ENCODE data around the gene KCNIP2. TPM values are rescaled to one million over a fixed set of nuclear protein-coding genes. Genes with fewer than 3 reads are reported as not detected.

Gene KCNIP2
- total RNA-seq, 1 experiment from 2014 or later = 8.5 TPM

GRCh38 chr10:101826852-101827434 is 16.7 kb downstream of the KCNIP2 start:
- no peaks in the 10 kb centered on the region for H3K27me3 ChIP-seq (ENCODE audit: insufficient read depth, low read length)
- no peaks in the 10 kb centered on the region for H3K9me2 ChIP-seq (ENCODE audit: insufficient read depth)
- H3K4me1 ChIP-seq (ENCODE audit: control insufficient read depth in 1 of 2, insufficient read depth in 2 of 2, low read length in 2 of 2) = peaks cover 17 to 23% of the 10 kb centered on the region in 2 experiments
- no TSS peak for BruUV-seq (replicated peaks)
- CTCF ChIA-PET = interaction anchor here (1.0 to 1.3 kb wide), 3 partner anchors 9 to 224 kb away, joined by 3 to 4 read pairs (median 3); partner anchors contain the start of gene OGA
- intact Hi-C loops (cut with micrococcal nuclease) = no loop called here
- H3K4me2 ChIP-seq (ENCODE audit: low read length) = no peak overlapping the region
- no peak for DNase-seq (ENCODE audit: low read depth, low spot score)
- RAD21 ChIA-PET (ENCODE audit: low non-redundant PET in 1 of 2, low total read pairs in 2 of 2, uncharacterized antibody in 2 of 2, unreplicated experiment in 2 of 2) = no interaction called here
- no peaks in the 10 kb centered on the region for H4K20me1 ChIP-seq (ENCODE audit: insufficient read depth)
- POLR2A ChIA-PET = interaction anchor here (0.9 kb wide), 1 partner anchor 8 kb away, joined by 3 read pairs; the partner anchor contains the start of gene OGA
- H3K4me3 ChIP-seq (replicated peaks in 1 of 2; ENCODE audit: low read depth in 1 of 2, low read length in 2 of 2) = no peak overlapping the region
- TF ChIP-seq EGR1 (IDR thresholded peaks at IDR 0.05; ENCODE audit: low read depth) (no peak), CBX3 (IDR thresholded peaks at IDR 0.05; ENCODE audit: low read depth) (no peak), JUND (IDR thresholded peaks at IDR 0.05) (no peak), YY1 (IDR thresholded peaks at IDR 0.05; ENCODE audit: extremely low read depth, insufficient replicate concordance, low read depth, low read length) (no peak), EZH2phosphoT487 (IDR thresholded peaks at IDR 0.05; ENCODE audit: borderline replicate concordance) (no peak), CEBPB (IDR thresholded peaks at IDR 0.05; ENCODE audit: low read depth) (no peak), SP1 (IDR thresholded peaks at IDR 0.05; ENCODE audit: low read depth) (no peak), POLR2AphosphoS5 (IDR thresholded peaks at IDR 0.05; ENCODE audit: low read depth, low read length) (no peak), CTCF (IDR thresholded peaks at IDR 0.05 in 2 of 3, conservative IDR thresholded peaks at IDR 0.05 in 1 of 3; ENCODE audit: borderline replicate concordance in 1 of 3, insufficient read depth in 1 of 3, low read depth in 2 of 3, low read length in 2 of 3) (no peak), ELF1 (IDR thresholded peaks at IDR 0.05; ENCODE audit: borderline replicate concordance, low read depth) (no peak), ZFX (IDR thresholded peaks at IDR 0.05) (no peak), SRF (IDR thresholded peaks at IDR 0.05; ENCODE audit: low read depth) (no peak), POLR2A (IDR thresholded peaks at IDR 0.05; ENCODE audit: borderline replicate concordance, extremely low read depth, insufficient read depth, insufficient read length) (no peak), ATF3 (IDR thresholded peaks at IDR 0.05) (no peak)
- no peaks in the 10 kb centered on the region; the same call in 1 of the 2 replicates for H3K79me2 ChIP-seq (ENCODE audit: insufficient read depth, low read length)
- ATAC-seq = no peak
- no peaks in the 10 kb centered on the region for H3K36me3 ChIP-seq (ENCODE audit: control insufficient read depth in 1 of 2, insufficient read depth in 2 of 2, low read length in 2 of 2)
- H3K9me3 ChIP-seq (ENCODE audit: control insufficient read depth in 1 of 2, insufficient read depth in 1 of 2, low read depth in 1 of 2, low read length in 2 of 2) = no peaks in the 10 kb centered on the region
- H2AFZ ChIP-seq (ENCODE audit: low read depth, low read length, poor library complexity, severe bottlenecking) = no peak overlapping the region
- no peak overlapping the region for H3K9ac ChIP-seq (ENCODE audit: low read length)
- no peak overlapping the region for H3K27ac ChIP-seq (ENCODE audit: low read depth, low read length)

Measured in HCT116 (cell line).